ENCODE measurements around the gene ANKRD44. TPM values are rescaled to one million over a fixed set of nuclear protein-coding genes. Genes with fewer than 3 reads are reported as not detected.

The ANKRD44 gene
- total RNA-seq, 4 donors from 2014 or later = 22.8 to 69.1 (median 37.5) TPM

DNA sequence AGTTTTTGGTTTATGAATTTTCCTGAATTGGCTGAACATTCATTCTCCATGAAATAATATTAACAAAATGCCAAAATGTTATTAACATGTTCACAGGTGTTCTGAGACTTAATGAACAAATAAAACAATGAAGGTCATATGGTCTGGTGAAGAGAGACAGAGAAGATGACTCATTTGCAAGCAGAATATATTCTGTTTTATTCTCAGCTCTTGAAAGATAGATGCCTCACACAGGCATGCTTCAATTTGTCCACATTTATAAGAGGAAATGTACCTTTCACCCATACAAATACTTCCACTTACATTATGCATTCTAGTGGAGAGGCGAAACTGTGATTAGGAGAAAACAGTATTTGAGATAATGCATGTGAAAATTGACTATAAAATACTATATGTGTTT is 308.7 kb downstream of the ANKRD44 start:
- TF ChIP-seq, protein P1, sequence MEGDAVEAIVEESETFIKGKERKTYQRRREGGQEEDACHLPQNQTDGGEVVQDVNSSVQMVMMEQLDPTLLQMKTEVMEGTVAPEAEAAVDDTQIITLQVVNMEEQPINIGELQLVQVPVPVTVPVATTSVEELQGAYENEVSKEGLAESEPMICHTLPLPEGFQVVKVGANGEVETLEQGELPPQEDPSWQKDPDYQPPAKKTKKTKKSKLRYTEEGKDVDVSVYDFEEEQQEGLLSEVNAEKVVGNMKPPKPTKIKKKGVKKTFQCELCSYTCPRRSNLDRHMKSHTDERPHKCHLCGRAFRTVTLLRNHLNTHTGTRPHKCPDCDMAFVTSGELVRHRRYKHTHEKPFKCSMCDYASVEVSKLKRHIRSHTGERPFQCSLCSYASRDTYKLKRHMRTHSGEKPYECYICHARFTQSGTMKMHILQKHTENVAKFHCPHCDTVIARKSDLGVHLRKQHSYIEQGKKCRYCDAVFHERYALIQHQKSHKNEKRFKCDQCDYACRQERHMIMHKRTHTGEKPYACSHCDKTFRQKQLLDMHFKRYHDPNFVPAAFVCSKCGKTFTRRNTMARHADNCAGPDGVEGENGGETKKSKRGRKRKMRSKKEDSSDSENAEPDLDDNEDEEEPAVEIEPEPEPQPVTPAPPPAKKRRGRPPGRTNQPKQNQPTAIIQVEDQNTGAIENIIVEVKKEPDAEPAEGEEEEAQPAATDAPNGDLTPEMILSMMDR (IDR thresholded peaks at IDR 0.05; ENCODE audit: low read depth) = no peak

DNA sequence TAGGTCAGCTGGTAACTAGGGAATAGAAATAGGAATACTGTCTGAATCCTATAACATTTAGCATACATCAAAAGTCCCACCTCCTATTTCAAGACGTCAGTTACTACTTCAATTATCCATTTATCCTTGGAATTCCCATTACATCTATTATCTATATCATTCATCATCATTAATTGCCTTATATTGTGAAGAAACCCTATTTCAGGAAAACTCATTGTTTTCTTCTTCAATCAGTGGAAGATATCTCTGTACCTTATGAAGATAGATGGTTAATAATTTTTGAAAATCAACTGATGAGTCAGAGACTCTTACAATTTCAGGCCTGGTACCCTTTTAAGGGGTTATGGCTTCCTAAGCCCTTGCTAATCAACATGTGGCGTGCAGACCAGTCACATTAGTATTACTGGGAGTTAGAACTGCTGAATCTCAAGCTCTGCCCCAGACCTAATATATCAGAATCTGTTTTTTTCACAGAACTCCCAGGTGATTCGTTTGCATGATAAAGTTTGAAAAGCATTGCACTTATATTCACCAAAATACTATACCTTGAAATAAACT is 314.7 kb downstream of the ANKRD44 start:
- TF ChIP-seq, protein P1 (IDR thresholded peaks at IDR 0.05; ENCODE audit: low read depth) = no peak

DNA sequence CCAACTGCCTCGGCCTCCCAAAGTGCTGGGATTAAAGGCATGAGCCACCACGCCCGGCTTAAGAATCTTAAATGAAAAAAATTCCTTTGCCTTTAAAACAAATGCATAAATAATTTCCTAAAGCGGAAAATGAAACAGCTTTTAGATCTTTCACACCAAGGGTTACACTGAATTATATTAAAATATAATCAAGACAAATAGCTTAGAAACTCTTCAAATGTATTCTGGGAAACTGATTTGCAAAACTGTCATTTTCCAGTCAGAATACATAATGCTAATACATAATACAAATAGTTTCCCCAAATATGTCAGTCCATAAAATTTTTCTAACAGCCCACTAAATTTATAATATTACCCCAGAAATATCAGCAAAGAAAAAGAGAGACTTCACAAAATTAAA is 315.8 kb downstream of the ANKRD44 start:
- TF ChIP-seq, protein P1 (IDR thresholded peaks at IDR 0.05; ENCODE audit: low read depth) = no peak

- TF ChIP-seq, protein P1 (IDR thresholded peaks at IDR 0.05; ENCODE audit: low read depth) = no peak
Observed at GRCh38 chr2:196993617-196994016, 317.0 kb downstream of the ANKRD44 start.

GRCh38 chr2:196992466-196992865 is 318.1 kb downstream of the ANKRD44 start:
- TF ChIP-seq, protein P1 (IDR thresholded peaks at IDR 0.05; ENCODE audit: low read depth) = no peak

DNA sequence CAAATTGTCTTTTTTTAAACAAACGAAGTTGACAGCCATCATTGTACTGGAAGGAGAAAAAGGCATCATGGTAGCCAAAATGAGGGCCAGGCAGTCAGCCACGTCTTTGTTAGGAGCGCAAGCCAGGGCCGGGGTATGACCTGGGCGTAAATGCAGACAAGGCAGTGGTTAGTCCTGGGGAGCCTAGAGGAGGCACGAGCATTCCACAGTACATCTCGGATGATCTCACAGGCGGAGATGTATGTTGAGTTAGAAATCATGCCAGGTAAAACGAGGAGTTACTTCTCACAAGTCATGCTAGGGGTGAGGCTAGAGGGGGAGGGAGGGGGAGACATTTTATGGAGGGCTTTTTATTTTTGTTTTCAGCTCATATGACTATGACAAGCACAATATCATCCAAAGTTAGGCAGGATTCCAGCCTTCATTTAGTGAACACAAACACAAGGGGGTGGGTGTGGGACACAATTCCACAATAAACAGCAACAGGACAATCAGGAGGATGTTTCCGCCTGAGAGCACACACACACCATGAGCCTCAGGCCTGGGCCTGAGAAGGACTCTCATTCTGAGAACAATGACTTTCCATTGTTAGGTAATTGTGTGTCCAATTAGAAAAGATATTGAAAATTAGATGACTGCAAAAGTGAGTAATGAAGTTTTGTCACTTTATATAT is 319.7 kb downstream of the ANKRD44 start:
- TF ChIP-seq, protein P1 (IDR thresholded peaks at IDR 0.05; ENCODE audit: low read depth) = no peak

DNA sequence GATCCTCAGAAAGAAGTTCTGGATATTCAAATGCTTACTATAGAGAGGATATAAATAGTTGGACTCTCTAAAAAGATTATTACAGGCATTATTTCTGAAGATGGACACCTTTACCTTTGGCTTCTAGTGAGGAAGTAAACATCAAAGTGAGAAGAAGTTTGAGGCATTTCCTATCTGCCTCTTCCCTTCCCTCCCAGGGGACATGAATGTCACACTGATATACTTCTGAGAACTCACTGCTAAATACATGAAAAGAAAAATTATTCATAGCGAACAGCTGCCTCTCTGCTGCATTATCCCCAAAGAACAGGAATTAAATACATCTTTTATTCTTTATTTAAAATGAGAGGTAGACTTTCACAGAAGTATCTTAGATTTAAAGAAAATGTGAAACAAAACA is 320.5 kb downstream of the ANKRD44 start:
- TF ChIP-seq, protein P1 (IDR thresholded peaks at IDR 0.05; ENCODE audit: low read depth) = no peak
